ENCODE results near the gene ST14. TPM values are rescaled to one million over a fixed set of nuclear protein-coding genes. Genes with fewer than 3 reads are reported as not detected.
"Not testable (repeated sequence)": the region's sequence is repeated elsewhere in the genome, so short reads cannot be mapped to it uniquely, and the experiment has no call there.

The ST14 gene
- total RNA-seq, 4 donors from 2014 or later, result 1.2 to 3.4 (median 2.6) TPM

- WGBS, result 64% methylated on average over 1 of the region's 1 CpG
- no peaks in the 10 kb centered on the region for H3K27me3 ChIP-seq
- DNase-seq (ENCODE audit: extremely low spot score), result no peak
- TF ChIP-seq CTCF (IDR thresholded peaks at IDR 0.05), result no peak
- no peak for TF ChIP-seq POLR2AphosphoS5 (IDR thresholded peaks at IDR 0.05)
- TF ChIP-seq POLR2A (IDR thresholded peaks at IDR 0.05; ENCODE audit: low read depth), result no peak
- no peak for TF ChIP-seq EP300 (IDR thresholded peaks at IDR 0.05)
- peaks cover 9 to 30% (median 25%) of the 10 kb centered on the region in 4 donors for H3K4me1 ChIP-seq
- no peak overlapping the region for H3K4me3 ChIP-seq
- H3K9me3 ChIP-seq, result no peaks in the 10 kb centered on the region
- intact Hi-C loops (cut with DNase I), result no loop called here
- H3K36me3 ChIP-seq, result peaks cover 0 to 9% (median 0%) of the 10 kb centered on the region in 4 donors
- no peak overlapping the region for H3K27ac ChIP-seq (replicated peaks in 1 of 4)
Measured at GRCh38 chr11:130246270-130246669, 86.7 kb downstream of the ST14 start.

GRCh38 chr11:130246738-130247137 lies 87.2 kb downstream of the ST14 start:
- 87% methylated on average over 3 of the region's 3 CpGs for WGBS
- no peaks in the 10 kb centered on the region for H3K27me3 ChIP-seq
- no peaks in the 10 kb centered on the region for H3K9me3 ChIP-seq
- intact Hi-C loops (cut with DNase I), result no loop called here
- H3K27ac ChIP-seq (replicated peaks in 1 of 4), result no peak overlapping the region
- H3K4me3 ChIP-seq, result no peak overlapping the region
- no peak for TF ChIP-seq POLR2A (IDR thresholded peaks at IDR 0.05; ENCODE audit: low read depth)
- TF ChIP-seq EP300 (IDR thresholded peaks at IDR 0.05), result no peak
- no peak for TF ChIP-seq CTCF (IDR thresholded peaks at IDR 0.05)
- no peak for TF ChIP-seq POLR2AphosphoS5 (IDR thresholded peaks at IDR 0.05)
- peaks cover 0 to 9% (median 0%) of the 10 kb centered on the region in 4 donors for H3K36me3 ChIP-seq
- DNase-seq (ENCODE audit: extremely low spot score), result no peak
- H3K4me1 ChIP-seq, result peaks cover 9 to 30% (median 25%) of the 10 kb centered on the region in 4 donors

- DNase-seq (ENCODE audit: extremely low spot score), result no peak
- 69% methylated on average over 2 of the region's 2 CpGs for WGBS
- H3K4me1 ChIP-seq, result peaks cover 9 to 30% (median 25%) of the 10 kb centered on the region in 4 donors
- peaks cover 0 to 9% (median 0%) of the 10 kb centered on the region in 4 donors for H3K36me3 ChIP-seq
- no peak overlapping the region for H3K4me3 ChIP-seq
- TF ChIP-seq CTCF (IDR thresholded peaks at IDR 0.05) (no peak), POLR2AphosphoS5 (IDR thresholded peaks at IDR 0.05) (no peak), POLR2A (IDR thresholded peaks at IDR 0.05; ENCODE audit: low read depth) (no peak), EP300 (IDR thresholded peaks at IDR 0.05) (no peak)
- H3K27me3 ChIP-seq, result no peaks in the 10 kb centered on the region
- H3K9me3 ChIP-seq, result no peaks in the 10 kb centered on the region
- intact Hi-C loops (cut with DNase I), result no loop called here
- H3K27ac ChIP-seq (replicated peaks in 1 of 4), result no peak overlapping the region
Measured at GRCh38 chr11:130247319-130247718, 87.7 kb downstream of the ST14 start.

GRCh38 chr11:130249371-130249770 lies 89.8 kb downstream of the ST14 start:
- H3K36me3 ChIP-seq, result peaks cover 0 to 9% (median 0%) of the 10 kb centered on the region in 4 donors
- H3K4me1 ChIP-seq, result peaks cover 9 to 22% (median 20%) of the 10 kb centered on the region in 4 donors
- H3K4me3 ChIP-seq, result no peak overlapping the region
- intact Hi-C loops (cut with DNase I), result no loop called here
- no peaks in the 10 kb centered on the region for H3K9me3 ChIP-seq
- TF ChIP-seq EP300 (IDR thresholded peaks at IDR 0.05) (no peak), POLR2A (IDR thresholded peaks at IDR 0.05; ENCODE audit: low read depth) (no peak), POLR2AphosphoS5 (IDR thresholded peaks at IDR 0.05) (no peak), CTCF (IDR thresholded peaks at IDR 0.05) (no peak)
- no peak for DNase-seq (ENCODE audit: extremely low spot score)
- H3K27ac ChIP-seq (replicated peaks in 1 of 4), result no peak overlapping the region
- H3K27me3 ChIP-seq, result no peaks in the 10 kb centered on the region
- 96% methylated on average over 5 of the region's 5 CpGs for WGBS

- intact Hi-C loops (cut with DNase I); H3K27ac ChIP-seq (replicated peaks in 1 of 4); H3K27me3 ChIP-seq; H3K36me3 ChIP-seq; H3K9me3 ChIP-seq; H3K4me3 ChIP-seq; DNase-seq (ENCODE audit: extremely low spot score): not testable (repeated sequence)
- peaks cover 9 to 22% (median 20%) of the 10 kb centered on the region in 4 donors for H3K4me1 ChIP-seq
- 80% methylated on average over 1 of the region's 5 CpGs for WGBS
Measured at GRCh38 chr11:130249929-130250328, 90.3 kb downstream of the ST14 start.

- not testable (repeated sequence) for H3K9me3 ChIP-seq
- WGBS, result 96% methylated on average over 1 of the region's 1 CpG
Measured at GRCh38 chr11:130251763-130252162, 92.2 kb downstream of the ST14 start.

More at GRCh38 chr11:130251763-130252162, 92.2 kb downstream of the ST14 start:
- DNase-seq (ENCODE audit: extremely low spot score); intact Hi-C loops (cut with DNase I); H3K36me3 ChIP-seq; H3K4me3 ChIP-seq; H3K27me3 ChIP-seq; H3K27ac ChIP-seq (replicated peaks in 1 of 4): not testable (repeated sequence)
- peaks cover 5 to 16% (median 14%) of the 10 kb centered on the region in 4 donors for H3K4me1 ChIP-seq
